HFFc6 (cell line): ENCODE results near the gene PCLO. TPM values are rescaled to one million over a fixed set of nuclear protein-coding genes. Genes with fewer than 3 reads are reported as not detected.
"Not testable (repeated sequence)": the region's sequence is repeated elsewhere in the genome, so short reads cannot be mapped to it uniquely, and the experiment has no call there.

ENCODE experiments used
- DNase-seq: peaks from one replicate; pipeline ENCODE4 v3.0.0-alpha.2; 2018
- H3K27ac Mint-ChIP-seq: 2 replicates; pipeline ENCODE4 v1.8.0; 2020; ENCODE audit warnings: mild to moderate bottlenecking, mixed read lengths
- H3K27me3 Mint-ChIP-seq: 2 replicates; pipeline ENCODE4 v1.8.0; 2021; ENCODE audit warnings: mild to moderate bottlenecking, moderate library complexity, mixed read lengths; ENCODE audit not compliant: insufficient read depth
- H3K36me3 Mint-ChIP-seq: 2 replicates; pipeline ENCODE4 v1.8.0; 2021; ENCODE audit warnings: low read depth, mixed read lengths
- H3K4me1 Mint-ChIP-seq: 2 replicates; pipeline ENCODE4 v1.8.0; 2020; ENCODE audit warnings: low read depth, mixed read lengths
- H3K4me3 Mint-ChIP-seq: 2 replicates; pipeline ENCODE4 v1.8.0; 2020; ENCODE audit warnings: mild to moderate bottlenecking, moderate library complexity, mixed read lengths
- H3K9me3 Mint-ChIP-seq: 2 replicates; pipeline ENCODE4 v1.8.0; 2020; ENCODE audit warnings: mild to moderate bottlenecking, mixed read lengths
- total RNA-seq, 6 experiments: library from RNA; stranded (reverse); fragmentation: NEBNext Ultra II Directional; extraction: Animal tissue kit (Norgen Biotek cat#: 25700); gene quantifications; 2 replicates in 1 of 6; 3 replicates in 5 of 6; pipeline ENCODE4 v1.2.3, GENCODE V29; 2021
- TF ChIP-seq, protein P1 (sequence below): fragments of 200-600 bp; sonication (generic); IDR thresholded peaks from 2 replicates; pipeline ENCODE4 v1.5.0; 2021; ENCODE audit warnings: antibody characterized with exemption, mild to moderate bottlenecking

PCLO gene
- total RNA-seq, 6 experiments from 2014 or later: 0.64 to 2.3 (median 1.7) TPM

DNA sequence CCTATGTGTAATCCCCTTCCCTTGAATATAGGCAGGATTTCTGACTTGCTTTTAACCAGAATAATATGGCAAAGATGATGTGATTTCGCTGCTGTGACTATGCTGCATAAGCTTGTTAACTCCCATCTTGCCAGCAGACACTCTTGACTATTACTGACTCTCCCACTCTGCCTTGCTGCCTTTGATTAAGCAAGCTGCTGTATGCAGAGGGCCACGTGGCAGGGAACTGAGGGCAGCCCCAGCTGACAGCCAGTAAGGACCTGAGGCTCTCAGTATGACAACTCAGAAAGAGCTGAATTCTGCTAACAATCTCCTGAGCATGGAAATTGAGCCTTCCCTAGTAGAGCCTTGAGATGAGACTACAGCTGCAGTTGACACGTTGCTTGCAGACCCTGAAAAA, 439.7 kb downstream of the PCLO start:
- no peak overlapping the region for H3K4me3 Mint-ChIP-seq
- no peaks in the 10 kb centered on the region for H3K9me3 Mint-ChIP-seq
- H3K27ac Mint-ChIP-seq: no peak overlapping the region
- H3K4me1 Mint-ChIP-seq: no peaks in the 10 kb centered on the region
- DNase-seq: no peak
- H3K36me3 Mint-ChIP-seq: no peaks in the 10 kb centered on the region
- peaks cover 2% of the 10 kb centered on the region; the same call in 1 of the 2 replicates for H3K27me3 Mint-ChIP-seq
- TF ChIP-seq, protein P1, sequence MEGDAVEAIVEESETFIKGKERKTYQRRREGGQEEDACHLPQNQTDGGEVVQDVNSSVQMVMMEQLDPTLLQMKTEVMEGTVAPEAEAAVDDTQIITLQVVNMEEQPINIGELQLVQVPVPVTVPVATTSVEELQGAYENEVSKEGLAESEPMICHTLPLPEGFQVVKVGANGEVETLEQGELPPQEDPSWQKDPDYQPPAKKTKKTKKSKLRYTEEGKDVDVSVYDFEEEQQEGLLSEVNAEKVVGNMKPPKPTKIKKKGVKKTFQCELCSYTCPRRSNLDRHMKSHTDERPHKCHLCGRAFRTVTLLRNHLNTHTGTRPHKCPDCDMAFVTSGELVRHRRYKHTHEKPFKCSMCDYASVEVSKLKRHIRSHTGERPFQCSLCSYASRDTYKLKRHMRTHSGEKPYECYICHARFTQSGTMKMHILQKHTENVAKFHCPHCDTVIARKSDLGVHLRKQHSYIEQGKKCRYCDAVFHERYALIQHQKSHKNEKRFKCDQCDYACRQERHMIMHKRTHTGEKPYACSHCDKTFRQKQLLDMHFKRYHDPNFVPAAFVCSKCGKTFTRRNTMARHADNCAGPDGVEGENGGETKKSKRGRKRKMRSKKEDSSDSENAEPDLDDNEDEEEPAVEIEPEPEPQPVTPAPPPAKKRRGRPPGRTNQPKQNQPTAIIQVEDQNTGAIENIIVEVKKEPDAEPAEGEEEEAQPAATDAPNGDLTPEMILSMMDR: no peak

DNA sequence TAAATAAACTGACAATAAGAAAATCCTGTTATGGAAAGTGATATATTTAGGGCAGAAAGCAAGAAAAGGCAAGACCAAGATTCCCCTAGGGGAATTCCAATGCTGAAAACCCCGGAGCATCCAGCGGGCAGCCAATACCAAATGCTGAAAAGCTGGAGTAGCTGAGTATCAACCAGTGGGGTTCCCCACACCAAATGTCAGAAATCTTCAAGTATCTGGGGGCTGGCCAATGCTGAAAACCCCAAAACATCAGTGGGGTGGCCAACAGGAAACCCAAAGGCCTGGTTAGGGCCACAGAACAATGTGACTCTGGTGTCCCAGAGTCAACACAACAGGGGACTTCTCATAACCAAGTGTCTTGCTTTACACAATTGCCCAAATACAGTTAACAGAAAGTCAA, 447.3 kb downstream of the PCLO start:
- Mint-ChIP-seq H3K27ac (no peak overlapping the region), H3K4me3 (no peak overlapping the region), H3K4me1 (peaks cover 8% of the 10 kb centered on the region; the same call in 1 of the 2 replicates), H3K27me3 (no peaks in the 10 kb centered on the region; the same call in 1 of the 2 replicates), H3K9me3 (no peaks in the 10 kb centered on the region), H3K36me3 (no peaks in the 10 kb centered on the region)
- DNase-seq: no peak
- TF ChIP-seq, protein P1: no peak

DNA sequence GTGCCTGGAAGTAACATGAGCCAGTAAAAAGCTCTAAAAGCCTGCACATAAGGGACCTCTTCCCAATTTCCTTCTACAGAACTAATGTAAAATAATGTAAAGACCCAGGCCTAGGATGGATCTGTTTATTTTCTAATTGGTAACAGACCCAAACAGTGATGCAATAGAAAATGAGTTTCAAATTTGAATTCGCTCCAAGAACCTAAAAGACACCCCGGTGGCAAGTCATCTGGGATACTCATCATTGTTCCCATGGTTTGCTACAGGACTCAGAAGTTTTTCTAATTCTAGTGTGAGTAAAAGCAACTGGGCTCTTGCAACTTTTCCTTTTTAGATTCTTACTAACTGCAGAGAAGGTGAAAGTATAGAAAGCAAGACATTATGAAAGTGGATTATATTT, 447.8 kb downstream of the PCLO start:
- no peak for DNase-seq
- Mint-ChIP-seq H3K9me3 (no peaks in the 10 kb centered on the region), H3K36me3 (no peaks in the 10 kb centered on the region), H3K4me1 (peaks cover 8% of the 10 kb centered on the region; the same call in 1 of the 2 replicates), H3K27me3 (no peaks in the 10 kb centered on the region; the same call in 1 of the 2 replicates), H3K27ac (no peak overlapping the region), H3K4me3 (no peak overlapping the region)
- TF ChIP-seq, protein P1: no peak

DNA sequence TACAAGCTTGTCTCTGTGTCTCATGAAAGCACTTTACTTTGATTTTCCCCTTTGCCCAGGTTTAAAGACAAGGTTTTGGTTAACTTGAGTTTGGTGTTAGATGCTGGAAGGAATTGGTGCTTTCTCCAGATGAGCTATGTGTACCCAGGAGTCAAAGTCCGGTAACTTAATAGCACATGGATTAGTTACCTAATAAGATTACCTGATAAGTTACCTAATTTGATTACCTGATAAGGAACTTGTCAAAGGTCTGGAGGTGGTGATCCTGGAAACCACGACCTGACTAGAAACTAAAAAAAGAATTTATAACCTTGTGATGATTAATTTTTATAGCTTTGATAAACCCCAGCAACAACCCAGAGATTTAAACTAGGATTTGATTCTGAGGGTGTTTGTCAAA, 449.2 kb downstream of the PCLO start:
- no peak for DNase-seq
- H3K4me1 Mint-ChIP-seq: peaks cover 8% of the 10 kb centered on the region; the same call in 1 of the 2 replicates
- H3K36me3 Mint-ChIP-seq: no peaks in the 10 kb centered on the region
- H3K4me3 Mint-ChIP-seq: no peak overlapping the region
- TF ChIP-seq, protein P1: no peak
- no peaks in the 10 kb centered on the region for H3K9me3 Mint-ChIP-seq
- no peak overlapping the region for H3K27ac Mint-ChIP-seq
- no peaks in the 10 kb centered on the region; the same call in 1 of the 2 replicates for H3K27me3 Mint-ChIP-seq

GRCh38 chr7:82706344-82706743, 456.3 kb downstream of the PCLO start:
- not testable (repeated sequence) for H3K4me3 Mint-ChIP-seq, H3K27ac Mint-ChIP-seq, H3K36me3 Mint-ChIP-seq, H3K9me3 Mint-ChIP-seq, H3K4me1 Mint-ChIP-seq, DNase-seq, H3K27me3 Mint-ChIP-seq

DNA sequence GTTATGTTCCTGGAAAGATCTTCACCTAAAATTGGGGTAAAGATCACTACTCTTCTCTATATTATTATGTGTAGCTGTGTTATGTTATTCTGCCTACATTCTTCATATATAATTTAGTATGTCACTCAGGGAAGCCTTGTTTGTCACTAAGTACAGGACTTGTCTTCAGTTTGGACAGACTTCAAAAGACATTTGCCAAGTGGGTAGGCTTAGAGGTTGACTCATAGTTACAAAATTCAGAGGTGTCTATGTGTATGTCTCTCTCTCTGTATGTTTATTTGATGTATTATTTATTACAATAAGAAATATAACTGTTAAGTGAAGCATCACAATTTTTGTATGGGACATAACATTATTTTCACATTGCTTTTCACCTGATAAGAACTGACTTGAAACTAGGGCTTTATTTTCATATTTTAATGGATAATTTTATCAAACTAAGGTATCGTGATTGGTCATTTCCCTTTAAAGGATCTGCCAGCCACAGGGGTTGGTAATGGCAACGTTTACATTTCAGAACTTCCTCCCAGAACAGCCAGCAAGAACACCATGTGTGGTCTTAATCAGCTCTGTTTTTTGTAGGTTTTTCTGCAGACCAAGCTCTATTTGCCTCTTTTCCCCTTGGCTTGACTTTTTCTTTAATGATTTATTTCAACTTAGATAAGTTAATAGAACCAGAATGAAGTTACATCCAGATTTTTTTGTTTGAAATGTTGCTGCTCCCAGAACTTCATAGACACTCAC, 457.0 kb downstream of the PCLO start:
- Mint-ChIP-seq H3K27ac (no peak overlapping the region), H3K4me3 (no peak overlapping the region), H3K4me1 (no peaks in the 10 kb centered on the region), H3K27me3 (peaks cover 6% of the 10 kb centered on the region), H3K36me3 (no peaks in the 10 kb centered on the region), H3K9me3 (no peaks in the 10 kb centered on the region)
- DNase-seq: no peak
- TF ChIP-seq, protein P1: no peak
